HCT116 (cell line): Measurements from ENCODE around the gene ATP6V0D1. TPM values are rescaled to one million over a fixed set of nuclear protein-coding genes. Genes with fewer than 3 reads are reported as not detected.

Experiments used
- ATAC-seq: fragments of 200-7000 bp; cut with Tn5 transposase; 2 replicates; pipeline ENCODE4 v1.9.1; 2020; ENCODE audit warnings: mild to moderate bottlenecking, moderate library complexity
- BruUV-seq: library from RNA; stranded (reverse); fragments of 400-500 nt; replicated peaks from 2 replicates; lab custom pipeline; 2021; lab: Mats Ljungman, UMichigan
- CTCF ChIA-PET: fragments of 300-600 bp; sonication (Branson Sonifier 250); formaldehyde crosslinking; loops from one replicate; lab custom pipeline; 2021; ENCODE audit warnings: antibody characterized with exemption; lab: Charles Lee
- POLR2A ChIA-PET: fragments of 300-600, 350-600 bp; sonication (Branson Sonifier 250); formaldehyde crosslinking; loops from one replicate; lab custom pipeline; 2021; ENCODE audit warnings: antibody characterized with exemption; lab: Charles Lee
- RAD21 ChIA-PET, 2 experiments: fragments of 300-600 bp; sonication (Branson Sonifier 250); formaldehyde crosslinking; loops; one replicate each; lab custom pipeline; 2023; ENCODE audit warnings: low total read pairs in 2 of 2; ENCODE audit not compliant: uncharacterized antibody in 2 of 2, unreplicated experiment in 2 of 2, low non-redundant PET in 1 of 2; lab: Charles Lee
- DNase-seq: peaks from one replicate; pipeline ENCODE4 v3.0.0-alpha.2; 2010; ENCODE audit warnings: low read depth, low spot score
- H2AFZ ChIP-seq: fragments of 200-600 bp; shearing (Covaris generic), sonication (generic); 2 replicates; pipeline ENCODE4 v1.6.1; 2017; ENCODE audit warnings: low read depth, mixed run types, mixed read lengths, antibody characterized with exemption, low read length; ENCODE audit not compliant: poor library complexity, severe bottlenecking
- H3K27ac ChIP-seq: 2 replicates; pipeline ENCODE4 v1.5.1; 2012; ENCODE audit warnings: low read depth, low read length
- H3K27me3 ChIP-seq: fragments of 200-600 bp; sonication (generic); 2 replicates; pipeline ENCODE4 v1.6.1; 2016; ENCODE audit warnings: mixed run types, low read length, mixed read lengths; ENCODE audit not compliant: insufficient read depth
- H3K36me3 ChIP-seq, 2 experiments: fragments of 200-500 bp in 1 of 2; fragments of 200-600 bp in 1 of 2; sonication (Bioruptor generic) in 1 of 2; sonication (generic) in 1 of 2; 2 replicates each; pipeline versions ENCODE4 v1.5.1 to v1.6.1; 2014 to 2016; ENCODE audit warnings: low read length in 2 of 2, inconsistent platforms in 1 of 2, mixed read lengths in 1 of 2, mixed run types in 1 of 2; ENCODE audit not compliant: insufficient read depth in 2 of 2, control insufficient read depth in 1 of 2
- H3K4me1 ChIP-seq, 2 experiments: fragments of 200-600 bp in 1 of 2; sonication (generic) in 1 of 2; 2 replicates each; pipeline versions ENCODE4 v1.5.1 to v1.6.1; 2012 to 2017; ENCODE audit warnings: low read length in 2 of 2, inconsistent platforms in 1 of 2, mild to moderate bottlenecking in 1 of 2, mixed read lengths in 1 of 2, mixed run types in 1 of 2, moderate library complexity in 1 of 2; ENCODE audit not compliant: insufficient read depth in 2 of 2, control insufficient read depth in 1 of 2
- H3K4me2 ChIP-seq: fragments of 200-600 bp; sonication (generic); 2 replicates; pipeline ENCODE4 v1.6.1; 2017; ENCODE audit warnings: mixed run types, low read length, mixed read lengths
- H3K4me3 ChIP-seq, 2 experiments: fragments of 200-600 bp in 1 of 2; sonication (generic) in 1 of 2; replicated peaks in 1 of 2; 2 replicates each; pipeline ENCODE4 v1.5.1; 2011 to 2016; ENCODE audit warnings: low read length in 2 of 2, control low read depth in 1 of 2, low read depth in 1 of 2, mild to moderate bottlenecking in 1 of 2, mixed read lengths in 1 of 2, mixed run types in 1 of 2
- H3K79me2 ChIP-seq: fragments of 200-600 bp; sonication (generic); 2 replicates; pipeline ENCODE4 v1.6.1; 2017; ENCODE audit warnings: mild to moderate bottlenecking, mixed run types, low read length, moderate library complexity, mixed read lengths; ENCODE audit not compliant: insufficient read depth
- H3K9ac ChIP-seq: fragments of 200-600 bp; sonication (generic); 2 replicates; pipeline ENCODE4 v1.6.1; 2016; ENCODE audit warnings: low read length, mixed read lengths
- H3K9me2 ChIP-seq: fragments of 200-600 bp; sonication (generic), shearing (Covaris generic); 2 replicates; pipeline ENCODE4 v1.6.1; 2017; ENCODE audit warnings: mixed run types, mild to moderate bottlenecking, moderate library complexity; ENCODE audit not compliant: insufficient read depth
- H3K9me3 ChIP-seq, 2 experiments: fragments of 200-500 bp in 1 of 2; fragments of 200-600 bp in 1 of 2; sonication (Bioruptor generic) in 1 of 2; sonication (generic) in 1 of 2; 2 replicates each; pipeline ENCODE4 v1.6.1; 2014 to 2017; ENCODE audit warnings: low read length in 2 of 2, mixed read lengths in 2 of 2, inconsistent platforms in 1 of 2, low read depth in 1 of 2, mild to moderate bottlenecking in 1 of 2, mixed run types in 1 of 2, moderate library complexity in 1 of 2; ENCODE audit not compliant: control insufficient read depth in 1 of 2, insufficient read depth in 1 of 2
- H4K20me1 ChIP-seq: fragments of 200-600 bp; sonication (generic), shearing (Covaris generic); 2 replicates; pipeline ENCODE4 v1.6.1; 2017; ENCODE audit warnings: mixed run types, mild to moderate bottlenecking, moderate library complexity; ENCODE audit not compliant: insufficient read depth
- CBX3 ChIP-seq: IDR thresholded peaks from 2 replicates; pipeline ENCODE4 v1.6.1; 2012; ENCODE audit warnings: low read depth
- EGR1 ChIP-seq: IDR thresholded peaks from 2 replicates; pipeline ENCODE4 v1.6.1; 2012; ENCODE audit warnings: low read depth
- ELF1 ChIP-seq: IDR thresholded peaks from 2 replicates; pipeline ENCODE4 v1.6.1; 2012; ENCODE audit warnings: low read depth, borderline replicate concordance
- EZH2 ChIP-seq: fragments of 200-600 bp; sonication (generic); IDR thresholded peaks from 2 replicates; pipeline ENCODE4 v1.6.1; 2017; ENCODE audit warnings: antibody characterized with exemption, mixed run types
- EZH2phosphoT487 ChIP-seq: fragments of 200-600 bp; IDR thresholded peaks from 2 replicates; pipeline ENCODE4 v1.6.1; 2018; ENCODE audit warnings: antibody characterized with exemption, borderline replicate concordance
- FOSL1 ChIP-seq: IDR thresholded peaks from 2 replicates; pipeline ENCODE4 v1.6.1; 2012; ENCODE audit warnings: low read depth
- JUND ChIP-seq: IDR thresholded peaks from 2 replicates; pipeline ENCODE4 v1.6.1; 2012
- MAX ChIP-seq: IDR thresholded peaks from 2 replicates; pipeline ENCODE4 v1.6.1; 2012
- POLR2AphosphoS5 ChIP-seq: IDR thresholded peaks from 2 replicates; pipeline ENCODE4 v1.6.1; 2011; ENCODE audit warnings: mild to moderate bottlenecking, low read depth, low read length, moderate library complexity
- RAD21 ChIP-seq: IDR thresholded peaks from 2 replicates; pipeline ENCODE4 v1.6.1; 2012; ENCODE audit warnings: low read depth, mild to moderate bottlenecking
- SIN3A ChIP-seq: IDR thresholded peaks from 2 replicates; pipeline ENCODE4 v1.6.1; 2012; ENCODE audit warnings: low read depth
- SP1 ChIP-seq: IDR thresholded peaks from 2 replicates; pipeline ENCODE4 v1.6.1; 2012; ENCODE audit warnings: low read depth
- SRF ChIP-seq: IDR thresholded peaks from 2 replicates; pipeline ENCODE4 v1.6.1; 2012; ENCODE audit warnings: low read depth
- ZBTB33 ChIP-seq: IDR thresholded peaks from 2 replicates; pipeline ENCODE4 v1.6.1; 2011; ENCODE audit warnings: mild to moderate bottlenecking, low read length, moderate library complexity; ENCODE audit not compliant: insufficient replicate concordance; ENCODE audit errors: extremely low read depth
- ZFX ChIP-seq: fragments of 450-650 bp; IDR thresholded peaks from 2 replicates; pipeline ENCODE4 v1.6.1; 2017
- ZNF274 ChIP-seq: fragments of 200-500 bp; sonication (Bioruptor generic); IDR thresholded peaks from 2 replicates; pipeline ENCODE4 v1.6.1; 2014; ENCODE audit warnings: mild to moderate bottlenecking, low read depth, low read length, inconsistent platforms
- intact Hi-C: fragments of 100-400 bp; cut with micrococcal nuclease; formaldehyde crosslinking; loops from 2 replicates; pipeline ENCODE4 v1.10.0; 2022
- total RNA-seq: library from RNA; stranded (reverse); gene quantifications from one replicate; pipeline ENCODE4 v1.2.1, GENCODE V29; 2021; ENCODE audit not compliant: unreplicated experiment

The ATP6V0D1 gene
- total RNA-seq, 1 experiment from 2014 or later: 36.6 TPM

GRCh38 chr16:67441907-67442306 is 39.0 kb downstream of the ATP6V0D1 start (continued):
- no peak for TF ChIP-seq SRF

GRCh38 chr16:67441271-67441753 is 39.6 kb downstream of the ATP6V0D1 start:
- no peak overlapping the region for H3K4me3 ChIP-seq
- H3K27me3 ChIP-seq: no peaks in the 10 kb centered on the region
- no peak overlapping the region for H3K4me2 ChIP-seq
- H4K20me1 ChIP-seq: no peaks in the 10 kb centered on the region
- CTCF ChIA-PET: interaction anchor here (0.8 to 1.9 kb wide), 2 partner anchors 10 to 13 kb away, joined by 3 to 5 read pairs; partner anchors contain the start of gene HSD11B2
- no peak overlapping the region for H3K27ac ChIP-seq
- intact Hi-C loops: no loop called here
- peaks cover 0 to 7% of the 10 kb centered on the region in 2 experiments; a peak in 1 of 4 replicates for H3K36me3 ChIP-seq
- H3K9me2 ChIP-seq: no peaks in the 10 kb centered on the region
- BruUV-seq: no TSS peak
- H2AFZ ChIP-seq: no peak overlapping the region
- DNase-seq (no peak), ATAC-seq (no peak)
- H3K9me3 ChIP-seq: no peaks in the 10 kb centered on the region
- RAD21 ChIA-PET: no interaction called here
- no peaks in the 10 kb centered on the region for H3K4me1 ChIP-seq
- TF ChIP-seq ELF1 (no peak), MAX (no peak)
- H3K9ac ChIP-seq: no peak overlapping the region
- H3K79me2 ChIP-seq: no peaks in the 10 kb centered on the region
- POLR2A ChIA-PET: no interaction called here

- Histone ChIP-seq H4K20me1 (no peaks in the 10 kb centered on the region), H3K4me3 (no peak overlapping the region), H3K27me3 (no peaks in the 10 kb centered on the region), H3K9me2 (no peaks in the 10 kb centered on the region), H3K9ac (no peak overlapping the region), H3K27ac (no peak overlapping the region), H3K4me2 (no peak overlapping the region), H2AFZ (no peak overlapping the region), H3K9me3 (no peaks in the 10 kb centered on the region), H3K79me2 (no peaks in the 10 kb centered on the region), H3K36me3 (peaks cover 0 to 7% of the 10 kb centered on the region in 2 experiments; a peak in 1 of 4 replicates), H3K4me1 (no peaks in the 10 kb centered on the region)
- RAD21 ChIA-PET: no interaction called here
- intact Hi-C loops: no loop called here
- CTCF ChIA-PET: interaction anchor here (0.6 kb wide), 1 partner anchor 11 kb away, joined by 3 read pairs; no protein-coding TSS in a partner anchor
- no TSS peak for BruUV-seq
- ATAC-seq (no peak), DNase-seq (no peak)
- POLR2A ChIA-PET: no interaction called here
- TF ChIP-seq RAD21: no peak
- no peak for TF ChIP-seq CBX3
- TF ChIP-seq JUND: no peak
- TF ChIP-seq FOSL1: no peak
- no peak for TF ChIP-seq MAX
- no peak for TF ChIP-seq ZFX
- TF ChIP-seq EZH2phosphoT487: no peak
- TF ChIP-seq SIN3A: no peak
- TF ChIP-seq SP1: no peak
- TF ChIP-seq SRF: no peak
- TF ChIP-seq ZNF274: no peak
- no peak for TF ChIP-seq EZH2
- no peak for TF ChIP-seq ZBTB33
- no peak for TF ChIP-seq EGR1
- no peak for TF ChIP-seq POLR2AphosphoS5
Measured at GRCh38 chr16:67438824-67439393, 42.0 kb downstream of the ATP6V0D1 start.
